NT2/D1 (cell line): ENCODE data around the gene CELF4.

ENCODE experiments used
- YY1 ChIP-seq: IDR thresholded peaks from 2 replicates; pipeline ENCODE4 v1.6.1; 2011; ENCODE audit not compliant: insufficient read length, insufficient read depth
- ZNF274 ChIP-seq: IDR thresholded peaks from 2 replicates; pipeline ENCODE4 v1.6.1; 2011; ENCODE audit warnings: mild to moderate bottlenecking, low read depth, low read length

DNA sequence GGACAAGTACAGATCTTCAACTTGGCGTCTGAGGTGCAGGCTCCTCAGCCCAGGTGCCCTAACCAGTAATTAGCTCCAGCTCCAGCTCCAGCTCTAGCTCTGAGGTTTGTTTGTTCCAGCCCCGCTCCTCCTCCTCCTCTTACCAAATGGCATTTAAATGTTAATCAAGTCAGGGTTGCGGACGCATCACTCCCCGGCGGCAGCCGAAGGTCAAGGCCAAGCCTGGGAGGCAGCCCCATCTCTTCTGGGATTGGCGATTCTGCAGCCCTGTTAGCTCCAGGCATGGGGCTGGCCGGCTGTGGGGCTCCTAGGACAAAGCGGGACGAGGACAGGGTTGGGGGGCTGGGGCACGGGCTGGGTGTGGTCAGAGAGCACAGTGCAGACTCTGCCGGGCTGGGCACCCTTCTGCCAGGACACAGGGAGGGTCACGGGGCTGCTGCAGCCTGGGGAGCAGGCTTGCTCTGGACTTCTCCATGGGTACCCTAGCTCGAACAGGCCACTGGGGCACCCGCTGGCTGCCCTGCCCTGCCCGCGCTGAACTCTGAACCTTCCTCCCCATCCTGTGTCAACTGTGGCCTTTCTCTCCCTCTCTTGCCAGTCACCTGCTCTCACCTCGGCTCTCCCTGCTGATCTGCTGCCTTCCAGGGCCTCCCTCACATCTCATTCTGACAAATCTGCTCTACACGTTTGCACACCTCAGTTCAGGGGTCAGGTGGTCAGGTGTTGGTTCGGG is 203.3 kb downstream of the CELF4 start:
- TF ChIP-seq YY1 (no peak), ZNF274 (no peak)
